Ishikawa (cell line): ENCODE results near the gene MYEOV.

Source experiments
- CEBPB ChIP-seq: IDR thresholded peaks from 2 replicates; pipeline ENCODE4 v1.6.1; 2012
- CREB1 ChIP-seq: IDR thresholded peaks from 2 replicates; pipeline ENCODE4 v1.6.1; 2012; ENCODE audit warnings: low read depth
- EGR1 ChIP-seq: IDR thresholded peaks from 2 replicates; pipeline ENCODE4 v1.6.1; 2012
- EP300 ChIP-seq: IDR thresholded peaks from 2 replicates; pipeline ENCODE4 v1.6.1; 2012; ENCODE audit warnings: borderline replicate concordance
- FOXM1 ChIP-seq: IDR thresholded peaks from 2 replicates; pipeline ENCODE4 v1.6.1; 2012; ENCODE audit warnings: low read depth, borderline replicate concordance
- MAX ChIP-seq: IDR thresholded peaks from 2 replicates; pipeline ENCODE4 v1.6.1; 2012
- NFIC ChIP-seq: IDR thresholded peaks from 2 replicates; pipeline ENCODE4 v1.6.1; 2012
- RAD21 ChIP-seq: IDR thresholded peaks from 2 replicates; pipeline ENCODE4 v1.6.1; 2012; ENCODE audit warnings: low read depth
- REST ChIP-seq: IDR thresholded peaks from 2 replicates; pipeline ENCODE4 v1.6.1; 2012; ENCODE audit warnings: low read depth, mild to moderate bottlenecking
- TAF1 ChIP-seq: IDR thresholded peaks from 2 replicates; pipeline ENCODE4 v1.6.1; 2012; ENCODE audit warnings: low read depth, mild to moderate bottlenecking
- TCF12 ChIP-seq: IDR thresholded peaks from 2 replicates; pipeline ENCODE4 v1.6.1; 2012; ENCODE audit warnings: low read depth
- TEAD4 ChIP-seq: IDR thresholded peaks from 2 replicates; pipeline ENCODE4 v1.6.1; 2012
- USF1 ChIP-seq: IDR thresholded peaks from 2 replicates; pipeline ENCODE4 v1.6.1; 2012
- YY1 ChIP-seq: IDR thresholded peaks from 2 replicates; pipeline ENCODE4 v1.6.1; 2012; ENCODE audit warnings: low read depth
- ZBTB7A ChIP-seq: IDR thresholded peaks from 2 replicates; pipeline ENCODE4 v1.6.1; 2012; ENCODE audit warnings: low read depth

Gene MYEOV

GRCh38 chr11:69295079-69295994 is 1.4 kb downstream of the MYEOV start:
- peak; percentile 54; the same call in 1 of the 2 replicates for TF ChIP-seq EGR1
- no peak for TF ChIP-seq TAF1

GRCh38 chr11:69295995-69296889 is 2.3 kb downstream of the MYEOV start:
- no peak for TF ChIP-seq TAF1
- 0 out of 2 replicates have a peak, but pooled peaks have one; percentile 16 for TF ChIP-seq CREB1
- TF ChIP-seq MAX = peak; percentile 9; the same call in 1 of the 2 replicates
- TF ChIP-seq REST = no peak
- TF ChIP-seq USF1 = no peak
- TF ChIP-seq CEBPB = peak; percentile 94
- no peak for TF ChIP-seq NFIC

GRCh38 chr11:69296890-69297786 is 3.2 kb downstream of the MYEOV start:
- TF ChIP-seq NFIC (peak; percentile 97; the same call in 1 of the 2 replicates), TEAD4 (peak; percentile 93), YY1 (peak; percentile 13; the same call in 1 of the 2 replicates), EGR1 (no peak), CREB1 (peak; percentile 4), REST (no peak), RAD21 (no peak; the same call in 1 of the 2 replicates), TAF1 (no peak; the same call in 1 of the 2 replicates), CEBPB (peak; percentile 82), MAX (peak; percentile 60), ZBTB7A (peak; percentile 99), FOXM1 (peak; percentile 98), EP300 (peak; percentile 98), TCF12 (peak; percentile 99), USF1 (no peak)

GRCh38 chr11:69297787-69298266 is 3.9 kb downstream of the MYEOV start:
- TF ChIP-seq USF1 (no peak), EGR1 (no peak), CREB1 (no peak), TCF12 (no peak), CEBPB (no peak), TAF1 (no peak), EP300 (no peak), TEAD4 (no peak), NFIC (no peak), YY1 (no peak), REST (no peak), ZBTB7A (no peak), RAD21 (no peak), FOXM1 (no peak), MAX (no peak)
